NT2/D1 (cell line): ENCODE data around the gene CBLB.

Experiments
- SUZ12 ChIP-seq: IDR thresholded peaks from 2 replicates; pipeline ENCODE4 v1.6.1; 2011; ENCODE audit not compliant: insufficient read length, insufficient read depth; ENCODE audit errors: extremely low read depth
- YY1 ChIP-seq: IDR thresholded peaks from 2 replicates; pipeline ENCODE4 v1.6.1; 2011; ENCODE audit not compliant: insufficient read length, insufficient read depth
- ZNF274 ChIP-seq: IDR thresholded peaks from 2 replicates; pipeline ENCODE4 v1.6.1; 2011; ENCODE audit warnings: mild to moderate bottlenecking, low read depth, low read length

GRCh38 chr3:105722943-105723556, 145.8 kb downstream of the CBLB start:
- no peak for TF ChIP-seq SUZ12
- no peak for TF ChIP-seq ZNF274
- no peak for TF ChIP-seq YY1
